HCT116 (cell line): ENCODE measurements around the gene DAAM2. TPM values are rescaled to one million over a fixed set of nuclear protein-coding genes. Genes with fewer than 3 reads are reported as not detected.

Source experiments
- ATAC-seq: fragments of 200-7000 bp; cut with Tn5 transposase; 2 replicates; pipeline ENCODE4 v1.9.1; 2020; ENCODE audit warnings: mild to moderate bottlenecking, moderate library complexity
- BruUV-seq: library from RNA; stranded (reverse); fragments of 400-500 nt; replicated peaks from 2 replicates; lab custom pipeline; 2021; lab: Mats Ljungman, UMichigan
- CTCF ChIA-PET: fragments of 300-600 bp; sonication (Branson Sonifier 250); formaldehyde crosslinking; loops from one replicate; lab custom pipeline; 2021; ENCODE audit warnings: antibody characterized with exemption; lab: Charles Lee
- POLR2A ChIA-PET: fragments of 300-600, 350-600 bp; sonication (Branson Sonifier 250); formaldehyde crosslinking; loops from one replicate; lab custom pipeline; 2021; ENCODE audit warnings: antibody characterized with exemption; lab: Charles Lee
- RAD21 ChIA-PET, 2 experiments: fragments of 300-600 bp; sonication (Branson Sonifier 250); formaldehyde crosslinking; loops; one replicate each; lab custom pipeline; 2023; ENCODE audit warnings: low total read pairs in 2 of 2; ENCODE audit not compliant: uncharacterized antibody in 2 of 2, unreplicated experiment in 2 of 2, low non-redundant PET in 1 of 2; lab: Charles Lee
- DNase-seq: peaks from one replicate; pipeline ENCODE4 v3.0.0-alpha.2; 2010; ENCODE audit warnings: low read depth, low spot score
- H2AFZ ChIP-seq: fragments of 200-600 bp; shearing (Covaris generic), sonication (generic); 2 replicates; pipeline ENCODE4 v1.6.1; 2017; ENCODE audit warnings: low read depth, mixed run types, mixed read lengths, antibody characterized with exemption, low read length; ENCODE audit not compliant: poor library complexity, severe bottlenecking
- H3K27ac ChIP-seq: 2 replicates; pipeline ENCODE4 v1.5.1; 2012; ENCODE audit warnings: low read depth, low read length
- H3K27me3 ChIP-seq: fragments of 200-600 bp; sonication (generic); 2 replicates; pipeline ENCODE4 v1.6.1; 2016; ENCODE audit warnings: mixed run types, low read length, mixed read lengths; ENCODE audit not compliant: insufficient read depth
- H3K36me3 ChIP-seq, 2 experiments: fragments of 200-500 bp in 1 of 2; fragments of 200-600 bp in 1 of 2; sonication (Bioruptor generic) in 1 of 2; sonication (generic) in 1 of 2; 2 replicates each; pipeline versions ENCODE4 v1.5.1 to v1.6.1; 2014 to 2016; ENCODE audit warnings: low read length in 2 of 2, inconsistent platforms in 1 of 2, mixed read lengths in 1 of 2, mixed run types in 1 of 2; ENCODE audit not compliant: insufficient read depth in 2 of 2, control insufficient read depth in 1 of 2
- H3K4me1 ChIP-seq, 2 experiments: fragments of 200-600 bp in 1 of 2; sonication (generic) in 1 of 2; 2 replicates each; pipeline versions ENCODE4 v1.5.1 to v1.6.1; 2012 to 2017; ENCODE audit warnings: low read length in 2 of 2, inconsistent platforms in 1 of 2, mild to moderate bottlenecking in 1 of 2, mixed read lengths in 1 of 2, mixed run types in 1 of 2, moderate library complexity in 1 of 2; ENCODE audit not compliant: insufficient read depth in 2 of 2, control insufficient read depth in 1 of 2
- H3K4me2 ChIP-seq: fragments of 200-600 bp; sonication (generic); 2 replicates; pipeline ENCODE4 v1.6.1; 2017; ENCODE audit warnings: mixed run types, low read length, mixed read lengths
- H3K4me3 ChIP-seq, 2 experiments: fragments of 200-600 bp in 1 of 2; sonication (generic) in 1 of 2; replicated peaks in 1 of 2; 2 replicates each; pipeline ENCODE4 v1.5.1; 2011 to 2016; ENCODE audit warnings: low read length in 2 of 2, control low read depth in 1 of 2, low read depth in 1 of 2, mild to moderate bottlenecking in 1 of 2, mixed read lengths in 1 of 2, mixed run types in 1 of 2
- H3K79me2 ChIP-seq: fragments of 200-600 bp; sonication (generic); 2 replicates; pipeline ENCODE4 v1.6.1; 2017; ENCODE audit warnings: mild to moderate bottlenecking, mixed run types, low read length, moderate library complexity, mixed read lengths; ENCODE audit not compliant: insufficient read depth
- H3K9ac ChIP-seq: fragments of 200-600 bp; sonication (generic); 2 replicates; pipeline ENCODE4 v1.6.1; 2016; ENCODE audit warnings: low read length, mixed read lengths
- H3K9me2 ChIP-seq: fragments of 200-600 bp; sonication (generic), shearing (Covaris generic); 2 replicates; pipeline ENCODE4 v1.6.1; 2017; ENCODE audit warnings: mixed run types, mild to moderate bottlenecking, moderate library complexity; ENCODE audit not compliant: insufficient read depth
- H3K9me3 ChIP-seq, 2 experiments: fragments of 200-500 bp in 1 of 2; fragments of 200-600 bp in 1 of 2; sonication (Bioruptor generic) in 1 of 2; sonication (generic) in 1 of 2; 2 replicates each; pipeline ENCODE4 v1.6.1; 2014 to 2017; ENCODE audit warnings: low read length in 2 of 2, mixed read lengths in 2 of 2, inconsistent platforms in 1 of 2, low read depth in 1 of 2, mild to moderate bottlenecking in 1 of 2, mixed run types in 1 of 2, moderate library complexity in 1 of 2; ENCODE audit not compliant: control insufficient read depth in 1 of 2, insufficient read depth in 1 of 2
- H4K20me1 ChIP-seq: fragments of 200-600 bp; sonication (generic), shearing (Covaris generic); 2 replicates; pipeline ENCODE4 v1.6.1; 2017; ENCODE audit warnings: mixed run types, mild to moderate bottlenecking, moderate library complexity; ENCODE audit not compliant: insufficient read depth
- EGR1 ChIP-seq: IDR thresholded peaks from 2 replicates; pipeline ENCODE4 v1.6.1; 2012; ENCODE audit warnings: low read depth
- ELF1 ChIP-seq: IDR thresholded peaks from 2 replicates; pipeline ENCODE4 v1.6.1; 2012; ENCODE audit warnings: low read depth, borderline replicate concordance
- EZH2phosphoT487 ChIP-seq: fragments of 200-600 bp; IDR thresholded peaks from 2 replicates; pipeline ENCODE4 v1.6.1; 2018; ENCODE audit warnings: antibody characterized with exemption, borderline replicate concordance
- FOSL1 ChIP-seq: IDR thresholded peaks from 2 replicates; pipeline ENCODE4 v1.6.1; 2012; ENCODE audit warnings: low read depth
- MAX ChIP-seq: IDR thresholded peaks from 2 replicates; pipeline ENCODE4 v1.6.1; 2012
- RAD21 ChIP-seq: IDR thresholded peaks from 2 replicates; pipeline ENCODE4 v1.6.1; 2012; ENCODE audit warnings: low read depth, mild to moderate bottlenecking
- REST ChIP-seq: IDR thresholded peaks from 2 replicates; pipeline ENCODE4 v1.6.1; 2012; ENCODE audit warnings: low read depth
- SRF ChIP-seq: IDR thresholded peaks from 2 replicates; pipeline ENCODE4 v1.6.1; 2012; ENCODE audit warnings: low read depth
- TCF7L2 ChIP-seq: IDR thresholded peaks from 2 replicates; pipeline ENCODE4 v1.7.0; 2011; ENCODE audit warnings: borderline replicate concordance, inconsistent platforms; ENCODE audit not compliant: insufficient read depth, insufficient read length; ENCODE audit errors: extremely low read depth
- YY1 ChIP-seq: IDR thresholded peaks from 2 replicates; pipeline ENCODE4 v1.6.1; 2011; ENCODE audit warnings: low read length, low read depth, moderate library complexity, mild to moderate bottlenecking; ENCODE audit not compliant: insufficient replicate concordance; ENCODE audit errors: extremely low read depth
- ZBTB33 ChIP-seq: IDR thresholded peaks from 2 replicates; pipeline ENCODE4 v1.6.1; 2011; ENCODE audit warnings: mild to moderate bottlenecking, low read length, moderate library complexity; ENCODE audit not compliant: insufficient replicate concordance; ENCODE audit errors: extremely low read depth
- intact Hi-C: fragments of 100-400 bp; cut with micrococcal nuclease; formaldehyde crosslinking; loops from 2 replicates; pipeline ENCODE4 v1.10.0; 2022
- total RNA-seq: library from RNA; stranded (reverse); gene quantifications from one replicate; pipeline ENCODE4 v1.2.1, GENCODE V29; 2021; ENCODE audit not compliant: unreplicated experiment

DAAM2 gene
- total RNA-seq, 1 experiment from 2014 or later = not detected

GRCh38 chr6:39929733-39930461 is 137.7 kb downstream of the DAAM2 start (continued):
- TF ChIP-seq ZBTB33 (no peak), EGR1 (no peak), EZH2phosphoT487 (no peak), FOSL1 (no peak), YY1 (no peak), TCF7L2 (no peak), SRF (no peak), MAX (no peak), ELF1 (no peak), RAD21 (no peak)
- TF ChIP-seq, all 23 proteins: peak for 0

- POLR2A ChIA-PET = no interaction called here
- H3K9me2 ChIP-seq = no peaks in the 10 kb centered on the region
- no peak overlapping the region for H3K27ac ChIP-seq
Measured at GRCh38 chr6:39930540-39930939, 138.4 kb downstream of the DAAM2 start.

More at GRCh38 chr6:39930540-39930939, 138.4 kb downstream of the DAAM2 start:
- Histone ChIP-seq H3K9ac (no peak overlapping the region), H3K4me2 (no peak overlapping the region), H3K9me3 (no peaks in the 10 kb centered on the region), H3K27me3 (peaks cover 4% of the 10 kb centered on the region; the same call in 1 of the 2 replicates), H3K79me2 (no peaks in the 10 kb centered on the region), H4K20me1 (no peaks in the 10 kb centered on the region), H3K4me3 (no peak overlapping the region), H2AFZ (no peak overlapping the region), H3K36me3 (no peaks in the 10 kb centered on the region), H3K4me1 (peaks cover 9 to 29% of the 10 kb centered on the region in 2 experiments; a peak in 3 of 4 replicates)
- no TSS peak for BruUV-seq
- CTCF ChIA-PET = no interaction called here
- intact Hi-C loops = no loop called here
- TF ChIP-seq REST (no peak), YY1 (no peak), TCF7L2 (no peak)
- RAD21 ChIA-PET = no interaction called here
- DNase-seq = no peak
- no peak for ATAC-seq
